Parathyroid adenoma (tissue), 2 donors: Measurements from ENCODE around the gene ZCCHC8.

Experiments used
- H2AFZ ChIP-seq: fragments of 300-600 bp; sonication (generic); one replicate; pipeline ENCODE4 v1.7.0; 2017; ENCODE audit warnings: antibody characterized with exemption, mild to moderate bottlenecking
- H3K27ac ChIP-seq: fragments of 300-600 bp; sonication (generic); one replicate; pipeline ENCODE4 v1.7.0; 2017
- H3K27me3 ChIP-seq: fragments of 300-600 bp; sonication (generic); one replicate; pipeline ENCODE4 v1.7.0; 2017; ENCODE audit warnings: low read length; ENCODE audit not compliant: control insufficient read depth, insufficient read depth
- H3K36me3 ChIP-seq: fragments of 300-600 bp; sonication (generic); one replicate; pipeline ENCODE4 v1.7.0; 2017; ENCODE audit warnings: low read length; ENCODE audit not compliant: control insufficient read depth, insufficient read depth
- H3K4me1 ChIP-seq: fragments of 300-600 bp; sonication (generic); one replicate; pipeline ENCODE4 v1.7.0; 2017; ENCODE audit warnings: control low read depth
- H3K4me2 ChIP-seq: fragments of 300-600 bp; sonication (generic); one replicate; pipeline ENCODE4 v1.7.0; 2017; ENCODE audit warnings: low read length
- H3K4me3 ChIP-seq: fragments of 300-600 bp; sonication (generic); one replicate; pipeline ENCODE4 v1.7.0; 2017; ENCODE audit warnings: low read depth, low read length
- H3K79me2 ChIP-seq: fragments of 300-600 bp; sonication (generic); one replicate; pipeline ENCODE4 v1.7.0; 2017; ENCODE audit warnings: control low read depth
- H3K9ac ChIP-seq: fragments of 300-600 bp; sonication (generic); one replicate; pipeline ENCODE4 v1.7.0; 2017; ENCODE audit warnings: mild to moderate bottlenecking
- H3K9me3 ChIP-seq: fragments of 300-600 bp; sonication (generic); one replicate; pipeline ENCODE4 v1.7.0; 2017; ENCODE audit warnings: low read length; ENCODE audit not compliant: control insufficient read depth
- CTCF ChIP-seq: fragments of 300-600 bp; sonication (generic); IDR thresholded peaks from one replicate; pipeline ENCODE4 v1.7.0; 2017; ENCODE audit warnings: antibody characterized with exemption, mild to moderate bottlenecking
- donor health status: primary hyperparathyroidism.

Gene ZCCHC8

GRCh38 chr12:122483969-122484368 lies 16.8 kb downstream of the ZCCHC8 start:
- H3K9me3 ChIP-seq, result no peaks in the 10 kb centered on the region

GRCh38 chr12:122481861-122482260 lies 18.9 kb downstream of the ZCCHC8 start:
- peaks cover 11% of the 10 kb centered on the region for H3K79me2 ChIP-seq
- H3K36me3 ChIP-seq, result no peaks in the 10 kb centered on the region
- H3K4me3 ChIP-seq, result no peak overlapping the region
- no peak overlapping the region for H3K4me2 ChIP-seq
- H3K27me3 ChIP-seq, result no peaks in the 10 kb centered on the region
- TF ChIP-seq CTCF, result no peak
- no peak overlapping the region for H3K27ac ChIP-seq
- no peaks in the 10 kb centered on the region for H3K9me3 ChIP-seq
- no peak overlapping the region for H3K9ac ChIP-seq
- no peak overlapping the region for H2AFZ ChIP-seq
- no peaks in the 10 kb centered on the region for H3K4me1 ChIP-seq

More at GRCh38 chr12:122483969-122484368, 16.8 kb downstream of the ZCCHC8 start:
- Histone ChIP-seq H3K27me3 (no peaks in the 10 kb centered on the region), H2AFZ (no peak overlapping the region), H3K4me1 (no peaks in the 10 kb centered on the region), H3K79me2 (peaks cover 18% of the 10 kb centered on the region), H3K4me2 (no peak overlapping the region), H3K27ac (no peak overlapping the region), H3K36me3 (no peaks in the 10 kb centered on the region), H3K4me3 (no peak overlapping the region), H3K9ac (no peak overlapping the region)
- TF ChIP-seq CTCF, result no peak

- Histone ChIP-seq H3K4me3 (no peak overlapping the region), H3K4me2 (no peak overlapping the region), H3K27me3 (no peaks in the 10 kb centered on the region), H3K4me1 (no peaks in the 10 kb centered on the region), H3K9me3 (no peaks in the 10 kb centered on the region), H3K36me3 (no peaks in the 10 kb centered on the region), H3K27ac (no peak overlapping the region), H3K79me2 (peaks cover 5% of the 10 kb centered on the region), H3K9ac (no peak overlapping the region), H2AFZ (no peak overlapping the region)
- TF ChIP-seq CTCF, result no peak
Observed at GRCh38 chr12:122480753-122481152, 20.0 kb downstream of the ZCCHC8 start.

DNA sequence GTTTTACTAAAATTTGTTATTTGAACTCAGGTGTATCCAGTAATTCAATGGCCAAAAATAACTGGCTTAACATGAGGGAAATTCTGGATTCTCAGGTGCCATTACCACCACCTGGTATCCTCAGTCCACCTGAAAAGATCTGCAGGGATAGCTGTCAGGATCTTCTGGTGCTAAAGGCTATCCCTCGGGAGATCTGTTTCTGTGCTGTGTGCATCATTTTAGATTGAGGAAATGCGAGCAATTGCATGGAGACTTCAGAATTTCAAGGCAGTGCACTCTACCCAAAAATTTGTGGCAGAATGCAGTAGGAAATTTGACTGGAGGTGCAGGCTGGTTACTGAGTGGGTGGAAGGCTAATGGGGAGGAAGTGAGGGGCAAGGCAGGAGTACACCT lies 26.4 kb downstream of the ZCCHC8 start:
- H3K36me3 ChIP-seq, result no peaks in the 10 kb centered on the region
- H3K27ac ChIP-seq, result no peak overlapping the region
- H2AFZ ChIP-seq, result no peak overlapping the region
- no peak for TF ChIP-seq CTCF
- H3K27me3 ChIP-seq, result no peaks in the 10 kb centered on the region
- H3K79me2 ChIP-seq, result no peaks in the 10 kb centered on the region
- no peak overlapping the region for H3K9ac ChIP-seq
- no peaks in the 10 kb centered on the region for H3K9me3 ChIP-seq
- peaks cover 6% of the 10 kb centered on the region for H3K4me1 ChIP-seq
- no peak overlapping the region for H3K4me3 ChIP-seq
- no peak overlapping the region for H3K4me2 ChIP-seq

- H3K4me1 ChIP-seq, result peaks cover 6% of the 10 kb centered on the region
- H3K27me3 ChIP-seq, result no peaks in the 10 kb centered on the region
- no peak overlapping the region for H2AFZ ChIP-seq
- H3K4me3 ChIP-seq, result no peak overlapping the region
- no peak for TF ChIP-seq CTCF
- H3K79me2 ChIP-seq, result no peaks in the 10 kb centered on the region
- H3K9me3 ChIP-seq, result no peaks in the 10 kb centered on the region
- no peak overlapping the region for H3K4me2 ChIP-seq
- H3K36me3 ChIP-seq, result no peaks in the 10 kb centered on the region
- no peak overlapping the region for H3K27ac ChIP-seq
- H3K9ac ChIP-seq, result no peak overlapping the region
Observed at GRCh38 chr12:122473543-122474323, 27.0 kb downstream of the ZCCHC8 start.
